ENCODE data around the gene DYNLT4.
"Not testable (repeated sequence)": the region's sequence is repeated elsewhere in the genome, so short reads cannot be mapped to it uniquely, and the experiment has no call there.

Gene DYNLT4

GRCh38 chr1:44828003-44828651, 21.0 kb upstream of the DYNLT4 start:
- no peak for DNase-seq

DNA sequence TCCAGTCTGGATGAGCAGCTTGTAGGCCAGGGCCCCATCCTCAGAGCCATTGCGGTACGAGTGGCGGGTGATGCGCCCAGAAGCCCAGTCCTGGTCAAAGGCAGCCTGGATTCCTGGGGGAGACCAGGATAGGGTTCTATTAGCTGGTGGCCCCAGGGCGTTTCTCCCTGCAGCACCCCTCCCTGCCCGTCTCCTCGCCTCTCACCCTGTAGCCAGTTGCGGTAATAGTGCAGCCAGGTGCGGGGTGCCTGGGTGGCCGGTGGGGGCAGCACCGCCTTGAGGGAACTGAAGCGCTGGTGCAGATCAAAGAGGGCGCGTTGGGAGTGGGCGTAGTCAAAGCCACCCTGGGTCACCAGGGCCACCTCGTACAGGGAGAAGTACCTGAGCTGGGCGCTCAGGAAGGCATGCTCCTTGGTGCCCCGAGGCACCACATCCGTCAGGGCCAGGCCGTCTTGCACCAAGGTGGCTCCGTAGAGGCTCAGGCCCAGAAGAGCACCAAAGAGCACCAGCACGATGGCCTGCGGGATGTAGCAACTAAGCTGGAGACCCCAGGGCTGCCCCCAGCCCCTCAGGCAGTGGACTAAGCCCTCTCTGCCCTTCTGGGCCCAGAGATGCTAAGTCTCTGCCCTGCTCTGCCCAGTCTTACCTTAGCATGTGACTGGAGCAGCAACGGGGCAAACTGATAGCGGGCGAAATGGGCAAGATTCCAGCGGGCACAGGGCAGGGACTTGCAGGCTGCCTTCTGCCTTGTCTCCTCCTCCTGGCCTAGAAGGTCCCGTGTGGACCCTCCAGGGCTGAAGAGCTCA, 20.2 kb upstream of the DYNLT4 start:
- no peak for DNase-seq

GRCh38 chr1:44826375-44827196, 19.4 kb upstream of the DYNLT4 start:
- DNase-seq: no peak

DNA sequence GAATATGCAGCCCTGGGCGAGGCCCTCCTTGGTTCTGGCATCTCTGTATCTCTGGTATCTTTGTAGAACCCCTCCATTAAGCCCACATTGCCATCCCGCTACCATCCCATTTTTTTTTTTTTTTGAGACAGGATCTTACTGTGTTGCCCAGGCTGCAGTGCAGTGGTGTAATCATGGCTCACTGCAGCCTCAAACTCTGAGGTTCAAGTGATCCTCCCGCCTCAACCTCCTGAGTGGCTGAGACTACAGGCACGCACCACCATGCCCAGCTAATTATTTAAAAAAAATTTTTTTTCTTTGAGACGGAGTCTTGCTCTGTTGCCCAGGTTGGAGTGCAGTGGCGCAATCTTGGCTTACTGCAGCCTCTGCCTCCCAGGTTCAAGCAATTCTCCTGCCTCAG, 17.2 kb upstream of the DYNLT4 start:
- DNase-seq: not testable (repeated sequence)

- no peak for DNase-seq
These were observed 15.9 kb upstream of the DYNLT4 start for GRCh38 chr1:44822981-44823451.

GRCh38 chr1:44822131-44822701, 15.1 kb upstream of the DYNLT4 start:
- no peak for DNase-seq

GRCh38 chr1:44821240-44821715, 14.1 kb upstream of the DYNLT4 start:
- DNase-seq: no peak

- no peak for DNase-seq
These were observed 13.4 kb upstream of the DYNLT4 start for GRCh38 chr1:44820328-44821239.

DNA sequence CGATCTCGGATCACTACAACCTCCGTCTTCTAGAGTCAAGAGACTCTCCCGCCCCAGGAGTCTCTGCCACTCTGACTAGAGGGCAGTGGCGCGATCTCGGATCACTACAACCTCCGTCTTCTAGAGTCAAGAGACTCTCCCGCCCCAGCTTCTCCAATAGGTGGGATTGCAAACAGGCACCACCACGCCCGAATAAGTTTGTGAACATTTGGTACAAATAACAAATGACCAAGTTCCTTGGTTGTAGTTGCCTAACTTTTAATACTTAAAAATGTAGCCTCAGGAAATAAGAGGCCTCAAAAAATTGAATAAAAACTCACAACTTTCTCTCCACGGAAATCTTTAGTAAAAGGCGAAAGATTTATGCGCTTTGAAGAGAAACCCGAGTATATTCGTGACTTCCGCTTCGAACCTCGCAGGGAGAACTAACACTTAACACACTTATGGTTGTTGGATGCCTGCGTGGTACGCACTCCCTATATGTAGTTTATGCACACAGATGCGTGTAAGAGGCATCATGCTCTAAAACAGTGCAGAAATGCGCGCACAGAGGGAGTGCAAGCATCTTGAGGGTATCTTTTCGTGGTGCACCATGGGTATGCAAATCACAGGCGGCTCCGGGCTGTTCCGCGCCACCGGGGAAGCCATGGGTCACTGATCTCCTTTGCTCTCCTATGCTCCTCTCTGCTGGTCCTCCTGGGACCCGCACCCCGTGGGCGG, 12.6 kb upstream of the DYNLT4 start:
- DNase-seq: no peak

GRCh38 chr1:44819196-44819607, 12.1 kb upstream of the DYNLT4 start:
- DNase-seq: no peak

DNA sequence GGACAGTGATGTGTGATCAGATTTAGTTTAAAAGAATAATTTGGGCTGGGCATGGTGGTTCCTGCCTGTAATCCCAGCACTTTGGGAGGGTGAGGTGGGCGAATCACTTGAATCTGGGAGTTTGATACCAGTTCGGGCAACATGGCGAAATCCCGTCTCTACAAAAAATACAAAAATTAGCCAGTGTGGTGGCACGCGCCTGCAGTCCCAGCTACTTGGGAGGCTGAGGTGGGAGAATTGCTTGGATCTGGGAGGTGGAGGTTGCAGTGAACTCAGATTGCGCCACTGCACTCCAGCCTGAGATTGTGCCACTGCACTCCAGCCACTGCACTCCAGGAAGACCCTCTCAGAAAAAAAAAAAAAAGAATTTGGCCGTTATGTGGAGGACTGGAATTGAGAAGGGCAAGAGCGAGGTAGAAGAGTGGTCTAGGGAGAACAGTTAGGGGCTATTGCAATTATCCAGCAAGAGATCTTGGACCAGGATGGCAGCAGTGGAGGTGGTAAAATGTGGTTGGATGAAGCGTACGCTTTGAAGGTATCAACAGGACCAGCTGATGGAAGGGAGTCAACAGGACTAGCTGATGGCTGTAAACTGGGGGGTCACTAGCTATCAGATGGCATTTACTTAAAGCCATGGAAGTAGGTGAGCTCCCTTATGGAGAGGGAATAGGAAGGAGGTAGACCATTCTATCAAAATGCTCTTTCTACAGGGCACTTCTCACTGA, 10.8 kb upstream of the DYNLT4 start:
- DNase-seq: no peak

- no peak for DNase-seq
These were observed 10.2 kb upstream of the DYNLT4 start for GRCh38 chr1:44817307-44817706.

DNA sequence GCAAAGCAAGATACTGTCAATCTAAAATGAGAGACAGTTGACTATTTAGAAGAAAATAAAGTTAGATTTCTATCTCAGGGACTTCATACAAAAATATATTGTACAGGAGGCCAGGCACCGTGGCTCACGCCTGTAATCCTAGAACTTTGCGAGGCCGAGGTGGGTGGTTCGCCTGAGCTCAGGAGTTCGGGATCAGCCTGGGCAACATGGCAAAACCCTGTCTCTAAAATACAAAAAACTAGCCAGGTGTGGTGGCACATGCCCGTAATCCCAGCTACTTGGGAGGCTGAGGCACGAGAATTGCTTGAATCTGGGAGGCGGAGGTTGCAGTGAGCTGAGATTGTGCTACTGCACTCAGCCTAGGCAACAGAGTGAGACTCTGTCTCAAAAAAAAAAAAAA, 8.8 kb upstream of the DYNLT4 start:
- DNase-seq: not testable (repeated sequence)

DNA sequence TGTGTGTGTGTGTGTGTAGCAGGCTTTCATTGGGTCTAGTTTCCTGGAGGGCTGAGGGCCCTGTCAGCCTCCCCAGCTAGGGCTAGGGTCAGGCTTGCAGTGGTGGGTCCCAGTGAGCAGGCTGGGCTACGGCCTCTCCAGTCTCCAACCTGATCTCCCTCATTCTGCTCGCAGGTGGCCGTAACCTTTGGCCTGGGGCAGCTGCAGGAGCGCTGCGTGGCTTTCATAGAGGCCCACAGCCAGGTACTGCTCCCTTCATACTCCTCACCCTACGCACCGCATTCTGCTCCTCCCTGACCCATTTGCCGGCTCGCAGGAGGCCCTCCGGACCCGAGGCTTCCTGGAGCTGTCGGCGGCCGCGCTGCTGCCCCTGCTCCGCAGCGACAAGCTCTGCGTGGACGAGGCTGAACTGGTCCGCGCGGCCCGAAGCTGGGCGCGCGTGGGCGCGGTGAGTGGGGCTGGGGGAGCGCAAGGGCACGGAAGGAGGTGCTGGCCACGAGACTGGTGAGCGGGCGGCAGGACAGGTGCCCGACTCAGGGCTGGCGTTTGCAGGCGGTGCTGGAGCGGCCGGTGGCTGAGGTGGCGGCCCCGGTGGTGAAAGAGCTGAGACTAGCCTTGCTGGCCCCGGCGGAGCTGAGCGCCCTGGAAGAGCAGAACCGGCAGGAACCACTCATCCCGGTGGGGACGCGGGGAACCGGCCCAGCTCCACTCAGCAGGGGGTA, 5.8 kb upstream of the DYNLT4 start:
- no peak for DNase-seq

GRCh38 chr1:44811234-44811633, 4.1 kb upstream of the DYNLT4 start:
- DNase-seq: no peak

GRCh38 chr1:44810762-44811105, 3.6 kb upstream of the DYNLT4 start:
- DNase-seq: not testable (repeated sequence)

GRCh38 chr1:44810101-44810761, 3.1 kb upstream of the DYNLT4 start:
- no peak for DNase-seq

DNA sequence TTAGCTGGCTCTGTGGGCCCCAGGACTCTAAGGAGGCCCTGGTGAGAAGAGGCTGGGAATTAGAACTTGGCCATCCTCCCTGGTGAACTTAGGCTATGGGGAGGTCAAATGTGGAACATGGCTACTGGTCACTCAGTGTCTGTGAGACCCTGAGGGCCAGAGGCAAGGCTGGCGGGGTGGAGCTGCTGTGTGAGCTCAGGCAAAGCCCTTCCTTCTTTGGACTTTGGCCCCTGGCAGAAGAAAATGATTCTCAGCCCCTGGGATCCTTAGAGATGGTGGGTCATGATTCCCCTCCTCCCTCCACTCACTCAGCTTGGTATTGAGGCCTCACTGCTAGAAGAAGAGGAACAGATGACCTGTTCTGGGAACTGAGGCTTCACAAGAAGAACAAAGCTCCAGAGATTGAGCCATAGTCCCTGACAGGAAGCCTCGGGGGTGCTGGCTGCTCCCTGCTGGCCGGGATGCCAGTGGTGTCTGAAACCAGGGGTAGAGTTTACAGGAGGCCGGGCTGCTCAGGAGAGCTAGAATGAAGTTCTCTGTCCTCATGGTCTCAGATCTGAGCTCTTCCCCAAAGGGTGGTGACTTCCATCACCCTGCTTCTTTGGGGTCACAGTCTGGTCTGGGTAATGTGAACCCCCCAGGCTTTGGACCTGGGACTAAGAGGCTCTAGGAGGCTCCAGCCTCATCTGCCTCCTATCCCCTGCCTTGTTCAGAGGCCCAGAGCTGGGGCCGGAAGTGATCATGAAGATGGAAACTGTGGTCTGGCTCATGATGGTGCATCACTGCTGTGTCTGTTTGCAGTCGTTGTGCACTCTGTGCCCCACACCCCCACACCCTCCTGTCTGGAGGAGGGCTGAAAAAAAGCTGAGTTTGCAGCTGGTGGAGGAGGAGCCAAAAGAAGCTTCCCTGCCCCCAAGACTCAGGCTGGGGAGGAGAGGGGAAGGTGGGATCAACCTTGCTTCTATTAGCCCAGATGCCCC, 2.1 kb upstream of the DYNLT4 start:
- no peak for DNase-seq

All from NCI-H1694 (cell line).